HepG2 (cell line): ENCODE data around the gene FZD8. TPM values are rescaled to one million over a fixed set of nuclear protein-coding genes. Genes with fewer than 3 reads are reported as not detected.
A peak's percentile ranks its signal among the peaks of the same experiment; 100 is the strongest.
"Not testable (repeated sequence)": the region's sequence is repeated elsewhere in the genome, so short reads cannot be mapped to it uniquely, and the experiment has no call there.

Experiments used
- ATAC-seq: fragments of 200-7000 bp; cut with Tn5 transposase; 3 replicates; pipeline ENCODE4 v1.9.1; 2020; ENCODE audit warnings: mild to moderate bottlenecking, moderate library complexity
- BruUV-seq: library from RNA; stranded (reverse); fragments of 400-500 nt; replicated peaks from 2 replicates; lab custom pipeline; 2021; lab: Mats Ljungman, UMichigan
- CTCF ChIA-PET: fragments of 300-600 bp; formaldehyde crosslinking; extraction: SDS; loops from one replicate; lab custom pipeline; 2021; ENCODE audit warnings: low total read pairs, inconsistent platforms, low intra/inter-chr PET ratio; lab: Yijun Ruan, JAX
- POLR2A ChIA-PET: fragments of 350-600 bp; sonication (Branson Sonifier 250); formaldehyde crosslinking; loops from one replicate; lab custom pipeline; 2020; ENCODE audit warnings: antibody characterized with exemption, inconsistent platforms; lab: Yijun Ruan, JAX
- DNase-seq: peaks from one replicate; pipeline ENCODE4 v3.0.0-alpha.2; 2015; ENCODE audit warnings: low spot score
- FAIRE-seq: peaks from 3 replicates; lab custom pipeline; 2011; peaks lifted over from hg19 to GRCh38; lab: Jason Lieb, UNC
- H2AFZ ChIP-seq: one replicate; pipeline ENCODE4 v1.6.1; 2011; ENCODE audit warnings: low read length, inconsistent platforms
- H3K27ac ChIP-seq: fragments of 300-600 bp; 3 replicates; pipeline ENCODE4 v1.8.0; 2011; ENCODE audit warnings: mixed run types, mild to moderate bottlenecking, mixed read lengths, low read length, inconsistent platforms; ENCODE audit not compliant: insufficient read depth; ENCODE audit errors: extremely low read length
- H3K27me3 ChIP-seq, 2 experiments: fragments of 200-600 bp in 1 of 2; 2 replicates in 1 of 2; 3 replicates in 1 of 2; pipeline versions ENCODE4 v1.6.0 to v1.8.0; 2011; ENCODE audit warnings: low read length in 2 of 2, mild to moderate bottlenecking in 2 of 2, moderate library complexity in 2 of 2, inconsistent platforms in 1 of 2; ENCODE audit not compliant: insufficient read depth in 2 of 2, control insufficient read depth in 1 of 2
- H3K36me3 ChIP-seq, 2 experiments: fragments of 200-600 bp in 1 of 2; replicated peaks in 1 of 2; 2 replicates in 1 of 2; 3 replicates in 1 of 2; pipeline versions ENCODE4 v1.5.1 to v1.8.0; 2011; ENCODE audit warnings: low read length in 2 of 2, inconsistent platforms in 1 of 2; ENCODE audit not compliant: insufficient read depth in 2 of 2, control insufficient read depth in 1 of 2
- H3K4me1 ChIP-seq: 2 replicates; pipeline ENCODE4 v1.5.1; 2012; ENCODE audit warnings: low read length, inconsistent platforms; ENCODE audit not compliant: insufficient read depth
- H3K4me2 ChIP-seq: 2 replicates; pipeline ENCODE4 v1.6.0; 2011; ENCODE audit warnings: low read depth, low read length, inconsistent platforms
- H3K4me3 ChIP-seq, 3 experiments: fragments of 200-600 bp in 1 of 3; sonication (generic), shearing (Covaris generic) in 1 of 3; replicated peaks in 1 of 3; 2 replicates each; pipeline ENCODE4 v1.5.1; 2011 to 2016; ENCODE audit warnings: low read length in 3 of 3, inconsistent platforms in 2 of 3, low read depth in 2 of 3, mild to moderate bottlenecking in 2 of 3, control low read depth in 1 of 3, mixed read lengths in 1 of 3; ENCODE audit not compliant: insufficient read depth in 1 of 3
- H3K79me2 ChIP-seq: one replicate; pipeline ENCODE4 v1.6.1; 2011; ENCODE audit warnings: low read length, inconsistent platforms; ENCODE audit not compliant: insufficient read depth
- H3K9ac ChIP-seq: 2 replicates; pipeline ENCODE4 v1.6.0; 2011; ENCODE audit warnings: mild to moderate bottlenecking, low read depth, low read length, inconsistent platforms; ENCODE audit not compliant: insufficient read depth
- H3K9me3 ChIP-seq: 2 replicates; pipeline ENCODE4 v1.5.1; 2012; ENCODE audit warnings: mild to moderate bottlenecking, low read length
- H4K20me1 ChIP-seq: 2 replicates; pipeline ENCODE4 v1.6.0; 2011; ENCODE audit warnings: inconsistent platforms, mild to moderate bottlenecking, low read length, moderate library complexity; ENCODE audit not compliant: insufficient read depth
- ATF2 ChIP-seq: sonication (generic); formaldehyde crosslinking; IDR thresholded peaks from 2 replicates; pipeline ENCODE4 v1.4.0; 2020; ENCODE audit warnings: missing genetic modification reagents
- FOXA3 ChIP-seq: IDR thresholded peaks from 2 replicates; pipeline ENCODE4 v1.6.1; 2016; ENCODE audit warnings: missing genetic modification reagents, missing compliant biosample characterization
- FOXP1 ChIP-seq, 2 experiments: fragments of 450-650 bp in 1 of 2; IDR thresholded peaks; 2 replicates each; pipeline ENCODE4 v1.6.1; 2017 to 2018; ENCODE audit warnings: antibody characterized with exemption in 1 of 2
- MTF1 ChIP-seq: sonication (generic); formaldehyde crosslinking; IDR thresholded peaks from 2 replicates; pipeline ENCODE4 v1.5.0; 2020; ENCODE audit warnings: missing genetic modification reagents
- SOX13 ChIP-seq, 3 experiments: fragments of 450-650 bp in 1 of 3; sonication (generic) in 1 of 3; formaldehyde crosslinking in 1 of 3; IDR thresholded peaks in 2 of 3; conservative IDR thresholded peaks in 1 of 3; 2 replicates each; pipeline versions ENCODE4 v1.5.0 to v1.6.1; 2016 to 2020; ENCODE audit warnings: antibody characterized with exemption in 1 of 3, mild to moderate bottlenecking in 1 of 3, missing compliant biosample characterization in 1 of 3, missing genetic modification reagents in 1 of 3, moderate library complexity in 1 of 3
- SOX5 ChIP-seq: IDR thresholded peaks from 2 replicates; pipeline ENCODE4 v1.6.1; 2016; ENCODE audit warnings: borderline replicate concordance
- SOX6 ChIP-seq, 2 experiments: fragments of 450-650 bp in 1 of 2; sonication (generic) in 1 of 2; formaldehyde crosslinking in 1 of 2; IDR thresholded peaks; 2 replicates each; pipeline versions ENCODE4 v1.4.0 to v1.6.1; 2017 to 2020; ENCODE audit warnings: antibody characterized with exemption in 1 of 2, mild to moderate bottlenecking in 1 of 2, missing genetic modification reagents in 1 of 2
- STAG1 ChIP-seq: sonication (generic); formaldehyde crosslinking; IDR thresholded peaks from 2 replicates; pipeline ENCODE4 v1.4.0; 2020; ENCODE audit warnings: missing genetic modification reagents
- WGBS: methylation state at CpG from one replicate; pipeline ENCODE4 v1.1.6; 2017; ENCODE audit warnings: low lambda C conversion rate; 5-methylcytosine and 5-hydroxymethylcytosine counted together
- in situ Hi-C: cut with HindIII; loops from 2 replicates; pipeline ENCODE4 v1.10.0; 2017; ENCODE audit warnings: low pct_unique_long_range_greater_than_20kb; ENCODE audit not compliant: extremely low pct_ligation_motif_present
- intact Hi-C: fragments of 100-400 bp; cut with micrococcal nuclease; formaldehyde crosslinking; loops from one replicate; pipeline ENCODE4 v1.10.0; 2022; ENCODE audit not compliant: unreplicated experiment
- polyA plus RNA-seq, 8 experiments: library from polyadenylated mRNA; depleted of rRNA in 3 of 8; stranded (reverse) in 7 of 8; unstranded in 1 of 8; fragments of >200 nt; fragmentation: Illumina TruSeq in 4 of 8; extraction: Trizol in 4 of 8; gene quantifications; 2 replicates each; pipeline versions ENCODE4 v1.2.1 to v1.2.3, GENCODE V29; 2011 to 2016; ENCODE audit warnings: low read depth in 4 of 8, missing spikeins in 1 of 8, mixed read lengths in 1 of 8; ENCODE audit not compliant: insufficient read depth in 1 of 8
- total RNA-seq, 5 experiments: library from RNA; depleted of rRNA; stranded (reverse); fragments of >200 nt; fragmentation: Illumina TruSeq; extraction: Trizol; gene quantifications; 2 replicates each; pipeline ENCODE4 v1.2.3, GENCODE V29; 2016; ENCODE audit warnings: low read depth in 1 of 5
- TF ChIP-seq, protein P1 (sequence below): sonication (generic); formaldehyde crosslinking; IDR thresholded peaks from 2 replicates; pipeline ENCODE4 v1.4.0; 2020; ENCODE audit warnings: missing genetic modification reagents

FZD8 gene
- total and polyA plus RNA-seq, 2 of the 13 experiments (the other 11 are each of a cell fraction or from before 2014, with no cell fraction given) = 0.05 to 0.07 TPM

DNA sequence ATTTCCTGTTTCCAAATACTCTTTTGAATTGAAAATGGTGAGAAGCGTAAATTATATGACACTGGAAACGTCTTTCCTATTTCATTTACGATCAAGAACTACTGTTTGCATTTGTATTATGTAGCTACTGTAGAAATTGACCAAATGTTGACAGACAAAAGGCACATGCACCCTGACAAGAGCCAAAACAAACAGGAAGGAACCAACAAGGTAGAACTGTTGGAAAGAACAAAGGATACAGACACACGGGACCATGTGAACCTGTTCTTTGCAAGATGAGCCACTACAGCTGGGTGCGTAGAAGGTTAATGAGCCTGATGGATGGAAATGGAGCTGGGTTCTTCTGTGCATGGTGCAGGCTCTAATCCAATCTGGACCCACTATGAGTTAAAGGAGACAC is 48.4 kb upstream of the FZD8 start:
- POLR2A ChIA-PET = no interaction called here
- Histone ChIP-seq H3K4me1 (peaks cover 19% of the 10 kb centered on the region), H3K4me2 (no peak overlapping the region), H3K36me3 (no peaks in the 10 kb centered on the region), H3K27ac (no peak overlapping the region), H3K4me3 (no peak overlapping the region), H4K20me1 (no peaks in the 10 kb centered on the region; the same call in 1 of the 2 replicates), H2AFZ (no peak overlapping the region), H3K79me2 (no peaks in the 10 kb centered on the region)
- CTCF ChIA-PET = no interaction called here
- ATAC-seq = no peak
- in situ Hi-C loops = no loop called here
- TF ChIP-seq MTF1 (no peak), SOX5 (CRISPR knock-in tag) (peak; percentile 57; the same call in 1 of the 2 replicates), ATF2 (CRISPR knock-in tag) (no peak), FOXA3 (CRISPR knock-in tag) (no peak), STAG1 (CRISPR knock-in tag) (no peak), SOX13 (IDR thresholded peaks at IDR 0.05) (no peak), SOX13 (CRISPR knock-in tag; conservative IDR thresholded peaks at IDR 0.05 in 1 of 2, IDR thresholded peaks at IDR 0.05 in 1 of 2) (peak in 1 of 2 experiments; percentile 68; a peak in 2 of 4 replicates), FOXP1 (IDR thresholded peaks at IDR 0.05) (no peak), FOXP1 (CRISPR knock-in tag; IDR thresholded peaks at IDR 0.05) (peak; percentile 34; the same call in 1 of the 2 replicates), SOX6 (IDR thresholded peaks at IDR 0.05) (no peak), SOX6 (CRISPR knock-in tag; IDR thresholded peaks at IDR 0.05) (peak; percentile 26; the same call in 1 of the 2 replicates)
- TF ChIP-seq, protein P1, sequence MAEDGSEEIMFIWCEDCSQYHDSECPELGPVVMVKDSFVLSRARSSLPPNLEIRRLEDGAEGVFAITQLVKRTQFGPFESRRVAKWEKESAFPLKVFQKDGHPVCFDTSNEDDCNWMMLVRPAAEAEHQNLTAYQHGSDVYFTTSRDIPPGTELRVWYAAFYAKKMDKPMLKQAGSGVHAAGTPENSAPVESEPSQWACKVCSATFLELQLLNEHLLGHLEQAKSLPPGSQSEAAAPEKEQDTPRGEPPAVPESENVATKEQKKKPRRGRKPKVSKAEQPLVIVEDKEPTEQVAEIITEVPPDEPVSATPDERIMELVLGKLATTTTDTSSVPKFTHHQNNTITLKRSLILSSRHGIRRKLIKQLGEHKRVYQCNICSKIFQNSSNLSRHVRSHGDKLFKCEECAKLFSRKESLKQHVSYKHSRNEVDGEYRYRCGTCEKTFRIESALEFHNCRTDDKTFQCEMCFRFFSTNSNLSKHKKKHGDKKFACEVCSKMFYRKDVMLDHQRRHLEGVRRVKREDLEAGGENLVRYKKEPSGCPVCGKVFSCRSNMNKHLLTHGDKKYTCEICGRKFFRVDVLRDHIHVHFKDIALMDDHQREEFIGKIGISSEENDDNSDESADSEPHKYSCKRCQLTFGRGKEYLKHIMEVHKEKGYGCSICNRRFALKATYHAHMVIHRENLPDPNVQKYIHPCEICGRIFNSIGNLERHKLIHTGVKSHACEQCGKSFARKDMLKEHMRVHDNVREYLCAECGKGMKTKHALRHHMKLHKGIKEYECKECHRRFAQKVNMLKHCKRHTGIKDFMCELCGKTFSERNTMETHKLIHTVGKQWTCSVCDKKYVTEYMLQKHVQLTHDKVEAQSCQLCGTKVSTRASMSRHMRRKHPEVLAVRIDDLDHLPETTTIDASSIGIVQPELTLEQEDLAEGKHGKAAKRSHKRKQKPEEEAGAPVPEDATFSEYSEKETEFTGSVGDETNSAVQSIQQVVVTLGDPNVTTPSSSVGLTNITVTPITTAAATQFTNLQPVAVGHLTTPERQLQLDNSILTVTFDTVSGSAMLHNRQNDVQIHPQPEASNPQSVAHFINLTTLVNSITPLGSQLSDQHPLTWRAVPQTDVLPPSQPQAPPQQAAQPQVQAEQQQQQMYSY (CRISPR knock-in tag) = no peak
- TF ChIP-seq, all 625 proteins: peak for 4
- 19% methylated on average over 5 of the region's 5 CpGs for whole genome bisulfite sequencing
- no peaks in the 10 kb centered on the region for H3K9me3 ChIP-seq
- H3K9ac ChIP-seq = no peak overlapping the region
- H3K27me3 ChIP-seq = peaks cover 0 to 14% of the 10 kb centered on the region in 2 experiments; a peak in 3 of 5 replicates
- no peak for FAIRE-seq
- BruUV-seq = no TSS peak
- intact Hi-C loops = no loop called here
- DNase-seq = peak; percentile 8

DNA sequence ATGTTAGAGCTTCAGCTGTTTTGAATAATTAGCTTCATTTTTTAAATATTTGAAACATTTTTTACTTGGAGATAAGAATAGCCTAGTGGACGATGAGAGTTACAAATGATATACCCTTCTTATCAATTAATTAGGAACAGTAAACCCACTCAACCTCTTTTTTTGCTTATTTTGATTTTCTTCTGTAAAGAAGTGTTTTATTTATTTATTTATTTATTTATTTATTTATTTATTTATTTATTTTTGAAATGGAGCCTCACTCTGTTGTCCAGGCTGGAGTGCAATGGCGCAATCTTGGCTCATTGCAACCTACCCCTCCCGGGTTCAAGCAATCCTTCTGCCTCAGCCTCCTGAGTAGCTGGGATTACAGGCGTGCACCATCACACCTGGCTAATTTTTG is 43.8 kb upstream of the FZD8 start:
- Histone ChIP-seq H3K4me1 (peaks cover 31% of the 10 kb centered on the region), H3K27me3 (peaks cover 1 to 14% of the 10 kb centered on the region in 2 experiments; a peak in 4 of 5 replicates), H3K4me2 (peak overlapping the region; percentile 49)
- intact Hi-C loops = loop anchor here (5.0 kb wide), 1 partner anchor 44 kb away; the partner anchor contains the start of gene FZD8
- H3K9me3 ChIP-seq, in situ Hi-C loops, POLR2A ChIA-PET, H3K36me3 ChIP-seq, H3K9ac ChIP-seq, H2AFZ ChIP-seq, FAIRE-seq, BruUV-seq, DNase-seq, ATAC-seq, H3K4me3 ChIP-seq, H4K20me1 ChIP-seq, CTCF ChIA-PET, H3K79me2 ChIP-seq, H3K27ac ChIP-seq: not testable (repeated sequence)
- 48% methylated on average over 4 of the region's 4 CpGs for WGBS
